Measurements from ENCODE around the gene C11orf98. TPM values are rescaled to one million over a fixed set of nuclear protein-coding genes. Genes with fewer than 3 reads are reported as not detected.

Gene C11orf98
- total and polyA plus RNA-seq, 2 donors (not counting 3 experiments of a cell fraction or from before 2014, with no cell fraction given), result 39.5 to 61.0 TPM

- Histone ChIP-seq H3K9me3 (replicated peaks; ENCODE audit: control insufficient read depth, insufficient read depth, low read length) (no peaks in the 10 kb centered on the region), H3K79me2 (ENCODE audit: control insufficient read depth, insufficient read depth, low read length) (peaks cover 37% of the 10 kb centered on the region), H2AFZ (ENCODE audit: low read depth, low read length) (no peak overlapping the region), H3K36me3 (ENCODE audit: control insufficient read depth in 2 of 2, extremely low read depth in 1 of 2, insufficient read depth in 2 of 2, low read length in 2 of 2) (peaks cover 7 to 21% of the 10 kb centered on the region in 2 experiments), H3K9ac (replicated peaks; ENCODE audit: extremely low read depth, insufficient read depth, low read length) (no peak overlapping the region), H3K27me3 (ENCODE audit: control insufficient read depth in 2 of 2, insufficient read depth in 2 of 2, low read length in 2 of 2) (no peaks in the 10 kb centered on the region), H3K4me2 (ENCODE audit: insufficient read depth, low read length) (no peak overlapping the region), H3K4me1 (ENCODE audit: control insufficient read depth, extremely low read depth, insufficient read depth, low read length) (peaks cover 13% of the 10 kb centered on the region), H3K9me1 (replicated peaks; ENCODE audit: control insufficient read depth, extremely low read depth, insufficient read depth, low read length) (no peaks in the 10 kb centered on the region), H3K27ac (ENCODE audit: insufficient read depth, low read depth, low read length) (no peak overlapping the region), H3K4me3 (replicated peaks in 1 of 3; ENCODE audit: insufficient read depth in 1 of 3, low read depth in 1 of 3, low read length in 3 of 3) (no peak overlapping the region), H4K20me1 (replicated peaks; ENCODE audit: control insufficient read depth, extremely low read depth, insufficient read depth, low read length) (no peaks in the 10 kb centered on the region)
- dilution Hi-C loops (cut with MboI; ENCODE audit: extremely low pct_ligation_motif_present, low sequenced_read_pairs) (no loop called here), intact Hi-C loops (cut with micrococcal nuclease) (no loop called here)
- BruUV-seq (replicated peaks), result no TSS peak
- CTCF ChIA-PET, result interaction anchor here (1.7 to 1.9 kb wide), 2 partner anchors 45 to 58 kb away, joined by 4 read pairs; partner anchors contain the start of gene TUT1
- TF ChIP-seq JUN (IDR thresholded peaks at IDR 0.05; ENCODE audit: borderline replicate concordance, insufficient read depth, insufficient read length, low read depth), result no peak
- TF ChIP-seq POLR2A (IDR thresholded peaks at IDR 0.05; ENCODE audit: low read depth, low read length), result no peak
- no peak for TF ChIP-seq EZH2 (IDR thresholded peaks at IDR 0.05; ENCODE audit: borderline replicate concordance, low read depth, low read length, severe bottlenecking)
- TF ChIP-seq MAX (IDR thresholded peaks at IDR 0.05; ENCODE audit: insufficient read depth, insufficient read length), result no peak
- TF ChIP-seq FOS (IDR thresholded peaks at IDR 0.05; ENCODE audit: borderline replicate concordance, insufficient read depth, low read length), result no peak
- TF ChIP-seq CTCF (IDR thresholded peaks at IDR 0.05; ENCODE audit: extremely low read depth in 1 of 2, insufficient read depth in 1 of 2, low read depth in 1 of 2, low read length in 2 of 2), result no peak
- no peak for TF ChIP-seq MYC (IDR thresholded peaks at IDR 0.05; ENCODE audit: low read depth, low read length)
- no peak for TF ChIP-seq GATA2 (IDR thresholded peaks at IDR 0.05; ENCODE audit: insufficient read depth, insufficient read length, low read depth, low read length)
- no peak for TF ChIP-seq POLR2AphosphoS5 (IDR thresholded peaks at IDR 0.05; ENCODE audit: insufficient read depth, low read depth, low read length)
- no peak for FAIRE-seq
- POLR2A ChIA-PET, result interaction anchor here (2.5 kb wide), 1 partner anchor 16 kb away, joined by 13 read pairs; the partner anchor contains the start of genes C11orf98 and CSKMT
- DNase-seq (ENCODE audit: low read depth, low spot score), result no peak
Observed at GRCh38 chr11:62649486-62649885, 15.5 kb downstream of the C11orf98 start.

Measured in endothelial cell of umbilical vein (primary cell).